GM12878 (cell line): ENCODE results near the gene NEK7.

ENCODE experiments used
- ATF2 ChIP-seq: IDR thresholded peaks from 2 replicates; pipeline ENCODE4 v1.6.1; 2012; ENCODE audit warnings: low read length, inconsistent platforms
- BACH1 ChIP-seq: fragments of 450-650 bp; IDR thresholded peaks from 2 replicates; pipeline ENCODE4 v1.6.1; 2017; ENCODE audit warnings: mild to moderate bottlenecking, borderline replicate concordance
- POLR2A ChIP-seq: IDR thresholded peaks from 2 replicates; pipeline ENCODE4 v1.6.1; 2011; ENCODE audit warnings: low read depth, mild to moderate bottlenecking, low read length
- POLR2AphosphoS5 ChIP-seq: IDR thresholded peaks from 2 replicates; pipeline ENCODE4 v1.6.1; 2011; ENCODE audit warnings: mild to moderate bottlenecking, low read length, inconsistent platforms
- RAD21 ChIP-seq: IDR thresholded peaks from 2 replicates; pipeline ENCODE4 v1.6.1; 2011; ENCODE audit warnings: mild to moderate bottlenecking, low read depth, low read length, moderate library complexity; ENCODE audit not compliant: insufficient read depth
- RBBP5 ChIP-seq: fragments of 200-600 bp; sonication (generic); conservative IDR thresholded peaks from 2 replicates; pipeline ENCODE4 v1.6.1; 2016
- REST ChIP-seq: IDR thresholded peaks from 2 replicates; pipeline ENCODE4 v1.6.1; 2012; ENCODE audit warnings: mild to moderate bottlenecking, low read depth, low read length
- RFX5 ChIP-seq: IDR thresholded peaks from 2 replicates; pipeline ENCODE4 v1.6.1; 2011; ENCODE audit warnings: low read depth, low read length, improper control_type of control experiment
- TCF12 ChIP-seq: IDR thresholded peaks from 2 replicates; pipeline ENCODE4 v1.6.1; 2011; ENCODE audit warnings: low read depth, mild to moderate bottlenecking, low read length

GRCh38 chr1:198196630-198197029, 39.8 kb downstream of the NEK7 start:
- TF ChIP-seq RAD21 = no peak
- no peak for TF ChIP-seq POLR2A
- no peak for TF ChIP-seq REST
- TF ChIP-seq RBBP5 = no peak
- TF ChIP-seq RFX5 = no peak
- TF ChIP-seq BACH1 = no peak
- no peak for TF ChIP-seq POLR2AphosphoS5
- no peak for TF ChIP-seq TCF12
- TF ChIP-seq ATF2 = no peak
